H54 (cell line): Measurements from ENCODE around the gene SPON1.
"Not testable (repeated sequence)": the region's sequence is repeated elsewhere in the genome, so short reads cannot be mapped to it uniquely, and the experiment has no call there.

Experiments
- DNase-seq: peaks from one replicate; pipeline ENCODE4 v3.0.0; 2011; ENCODE audit warnings: low spot score, mixed read lengths; ENCODE audit not compliant: insufficient read length
- FAIRE-seq: peaks from 3 replicates; lab custom pipeline; 2011; peaks lifted over from hg19 to GRCh38; lab: Jason Lieb, UNC
- POLR2A ChIP-seq: IDR thresholded peaks from 2 replicates; pipeline ENCODE4 v1.6.1; 2011; ENCODE audit warnings: low read depth, mild to moderate bottlenecking, low read length

Gene SPON1

GRCh38 chr11:14018441-14018840, 55.9 kb downstream of the SPON1 start:
- no peak for TF ChIP-seq POLR2A
- DNase-seq = no peak
- no peak for FAIRE-seq

GRCh38 chr11:14021738-14022137, 59.2 kb downstream of the SPON1 start:
- no peak for FAIRE-seq
- no peak for TF ChIP-seq POLR2A
- no peak for DNase-seq

DNA sequence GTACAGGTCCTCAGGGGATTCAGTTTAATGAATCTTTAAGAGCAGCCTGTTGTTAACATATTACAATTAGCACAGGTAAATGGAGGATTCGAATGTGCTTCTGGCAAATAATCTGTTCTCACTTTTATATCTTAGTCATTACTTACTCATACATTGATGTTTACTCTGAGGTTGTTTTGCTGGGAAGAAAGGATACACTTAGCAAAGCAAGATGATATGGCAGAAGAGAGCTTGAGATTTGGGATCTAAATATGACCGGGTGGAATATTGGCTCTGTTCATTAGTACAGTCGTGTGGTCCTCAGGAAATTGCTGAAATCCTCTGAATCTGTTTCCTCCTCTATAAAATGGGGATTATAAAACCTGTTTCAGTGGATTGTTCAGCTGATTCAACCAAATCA, 59.7 kb downstream of the SPON1 start:
- DNase-seq = no peak
- no peak for FAIRE-seq
- no peak for TF ChIP-seq POLR2A

GRCh38 chr11:14022821-14023220, 60.3 kb downstream of the SPON1 start:
- TF ChIP-seq POLR2A = no peak
- DNase-seq = no peak
- FAIRE-seq = no peak

- no peak for DNase-seq
- no peak for TF ChIP-seq POLR2A
- FAIRE-seq = no peak
Measured at GRCh38 chr11:14026961-14027360, 64.4 kb downstream of the SPON1 start.

DNA sequence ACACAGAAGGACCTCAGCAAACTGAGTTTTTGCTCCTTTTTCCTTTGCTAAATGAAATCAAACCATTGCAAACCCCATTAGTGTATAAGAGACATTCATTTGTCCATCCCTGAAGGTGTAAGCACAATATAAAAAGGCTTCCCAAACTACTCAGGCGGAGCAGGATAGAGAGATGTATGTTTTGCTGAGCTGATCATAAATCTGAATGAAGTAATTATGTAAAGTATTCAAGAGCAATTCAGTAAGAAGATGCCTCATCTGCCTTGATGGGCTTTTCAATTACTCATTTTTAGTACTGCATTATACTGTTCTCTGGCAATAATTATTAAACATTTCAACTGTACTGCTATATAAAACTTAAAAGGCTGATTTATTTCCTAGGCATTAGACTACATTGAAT, 65.0 kb downstream of the SPON1 start:
- DNase-seq (no peak), FAIRE-seq (no peak)
- no peak for TF ChIP-seq POLR2A

DNA sequence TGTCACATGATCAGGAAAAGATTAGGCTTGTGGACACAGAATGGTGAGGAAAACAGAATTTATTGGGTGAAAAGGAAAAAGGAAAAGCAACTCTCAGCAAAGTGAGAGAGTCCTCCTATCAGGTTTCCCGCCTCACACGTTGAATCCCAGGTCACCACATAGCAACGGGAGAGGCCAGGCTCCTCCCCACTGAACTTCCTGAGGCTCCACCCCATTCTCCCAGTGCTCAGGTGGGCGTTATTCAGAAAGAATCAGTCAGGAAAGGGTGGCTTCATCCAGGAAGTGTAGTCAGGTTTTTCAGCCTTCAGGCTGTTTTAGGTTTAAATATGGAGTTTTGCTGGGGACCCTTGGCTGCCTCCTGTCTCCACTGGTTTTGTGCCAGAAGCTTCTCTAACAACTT, 66.9 kb downstream of the SPON1 start:
- no peak for TF ChIP-seq POLR2A
- DNase-seq (no peak), FAIRE-seq (no peak)

GRCh38 chr11:14029971-14030920, 67.7 kb downstream of the SPON1 start:
- no peak for FAIRE-seq
- DNase-seq = no peak
- TF ChIP-seq POLR2A = no peak

DNA sequence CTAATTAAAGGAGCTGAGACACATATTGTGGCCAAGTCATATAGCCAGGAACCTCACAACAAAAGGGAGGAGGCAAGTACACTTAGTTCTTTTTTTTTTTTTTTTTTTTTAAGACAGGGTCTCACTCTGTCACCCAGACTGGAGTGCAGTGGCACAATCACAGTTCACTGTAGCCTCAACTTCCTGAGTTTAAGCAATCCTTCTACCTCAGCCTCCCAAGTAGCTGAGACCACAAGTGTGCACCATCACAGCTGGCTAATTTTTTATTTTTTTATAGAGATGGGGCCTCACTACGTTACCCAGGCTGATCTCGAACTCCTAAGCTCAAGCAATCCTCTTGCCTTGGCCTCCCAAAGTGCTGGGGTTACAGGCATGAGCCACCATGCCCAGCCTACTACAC, 73.0 kb downstream of the SPON1 start:
- not testable (repeated sequence) for FAIRE-seq, DNase-seq

- DNase-seq (no peak), FAIRE-seq (no peak)
- no peak for TF ChIP-seq POLR2A
Measured at GRCh38 chr11:14036469-14036868, 73.9 kb downstream of the SPON1 start.

GRCh38 chr11:14041040-14041439, 78.5 kb downstream of the SPON1 start:
- peak; percentile 83 for FAIRE-seq
- no peak for DNase-seq
- no peak for TF ChIP-seq POLR2A

DNA sequence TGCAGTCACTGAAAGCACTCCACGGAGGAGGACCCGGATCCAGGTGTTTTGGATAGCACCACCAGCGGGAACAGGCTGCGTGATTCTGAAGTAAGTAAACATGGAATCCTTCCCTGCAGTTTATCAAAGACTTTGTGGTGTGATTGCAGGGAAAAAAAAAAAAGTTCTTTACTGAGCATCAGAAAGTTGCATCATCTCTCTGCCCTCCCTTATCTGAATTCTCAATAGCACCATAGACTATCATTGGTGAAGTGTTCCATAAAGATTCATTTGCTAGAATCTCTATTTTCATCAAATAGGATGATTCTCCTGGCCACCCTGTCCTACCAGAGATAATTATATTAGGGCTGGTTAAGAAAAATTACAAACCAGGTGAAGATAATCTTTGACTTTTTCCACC, 79.0 kb downstream of the SPON1 start:
- DNase-seq (no peak), FAIRE-seq (no peak)
- TF ChIP-seq POLR2A = no peak

DNA sequence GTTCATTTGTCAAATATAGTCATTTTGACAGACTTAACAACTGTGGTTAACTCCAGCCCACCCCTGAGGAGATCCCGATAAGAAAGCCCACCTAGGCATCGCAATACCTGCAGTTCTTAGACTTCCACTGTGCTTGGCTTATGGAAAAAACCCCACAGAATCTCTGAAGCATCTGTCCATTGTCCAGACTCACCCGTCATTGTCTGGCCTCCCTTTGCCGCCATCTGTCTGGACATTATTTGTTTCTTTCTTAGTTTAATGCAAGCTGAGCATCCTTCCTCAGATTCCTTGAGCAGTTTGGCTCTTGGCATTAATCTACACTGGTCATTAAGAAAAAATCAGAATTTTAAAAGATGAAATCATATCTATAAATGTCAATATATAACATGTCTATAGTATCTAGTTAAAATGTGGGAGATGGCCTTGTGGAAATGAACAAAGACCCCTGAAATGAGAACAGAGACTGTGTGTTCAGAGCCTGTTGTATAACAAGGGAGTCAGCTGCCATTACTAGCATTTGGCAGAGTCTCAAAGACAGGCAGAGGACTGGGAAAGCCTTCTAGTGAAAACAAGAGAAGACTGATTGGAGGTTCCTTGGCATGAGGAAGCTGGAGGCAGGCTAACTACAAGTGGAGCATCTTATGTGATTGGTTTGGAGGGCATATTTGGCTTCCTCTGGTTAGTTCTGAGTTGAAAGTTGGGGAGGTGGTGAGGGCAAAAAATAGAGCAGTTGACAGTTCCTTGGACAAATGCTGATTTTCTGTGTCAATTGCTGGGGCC, 80.4 kb downstream of the SPON1 start:
- no peak for TF ChIP-seq POLR2A
- FAIRE-seq (no peak), DNase-seq (no peak)

DNA sequence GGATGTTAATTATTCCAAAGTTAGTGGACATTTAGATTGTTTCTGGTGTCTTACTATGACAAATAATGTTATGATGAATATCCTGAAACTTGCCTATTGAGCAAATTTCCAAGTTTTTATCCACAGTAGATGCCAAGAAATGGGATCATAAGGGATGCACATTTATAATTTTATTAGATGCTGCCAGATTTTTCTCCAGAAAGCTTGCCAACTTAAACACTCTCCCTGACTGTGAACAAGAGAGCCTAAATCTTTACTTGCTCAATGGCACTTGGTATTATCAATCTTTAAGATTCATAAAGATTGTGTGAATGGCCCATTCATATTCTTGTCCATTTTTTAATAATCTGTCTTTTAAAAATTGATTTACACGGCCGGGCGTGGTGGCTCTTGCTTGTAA, 82.4 kb downstream of the SPON1 start:
- FAIRE-seq = no peak
- no peak for TF ChIP-seq POLR2A
- DNase-seq = no peak

DNA sequence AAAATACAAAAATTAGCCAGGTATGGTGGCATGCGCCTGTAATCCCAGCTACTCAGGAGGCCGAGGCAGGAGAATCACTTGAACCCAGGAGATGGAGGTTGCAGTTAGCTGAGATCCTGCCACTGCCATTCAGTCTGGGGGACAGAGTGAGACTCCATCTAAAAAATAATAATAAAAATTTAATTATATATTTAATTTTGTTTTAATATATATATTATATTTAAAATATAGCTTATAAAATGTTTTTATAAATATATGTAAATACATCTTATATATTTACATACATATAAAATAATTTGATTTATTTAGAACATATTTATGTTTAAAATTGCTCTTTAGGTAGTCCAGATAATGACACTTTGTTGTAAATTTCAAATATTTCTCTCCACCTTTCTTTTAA, 82.9 kb downstream of the SPON1 start:
- TF ChIP-seq POLR2A = no peak
- DNase-seq (no peak), FAIRE-seq (no peak)
